Lung (tissue), 12 donors: ENCODE data around the gene RNF183. TPM values are rescaled to one million over a fixed set of nuclear protein-coding genes. Genes with fewer than 3 reads are reported as not detected.

Experiments used
- ATAC-seq: fragments of 200-7000 bp; cut with Tn5 transposase; one replicate; pipeline ENCODE4 v1.9.1; 2020; ENCODE audit warnings: moderate number of reproducible peaks; ENCODE audit not compliant: insufficient read depth, low FRiP score
- DNase-seq, 3 donors: peaks; one replicate each; pipeline ENCODE4 v3.0.0-alpha.2; 2013 to 2017
- H3K27ac ChIP-seq, 2 donors: one replicate each; pipeline ENCODE4 v1.5.1; 2013; ENCODE audit warnings: mild to moderate bottlenecking in 2 of 2, moderate library complexity in 2 of 2, control low read depth in 1 of 2, inconsistent platforms in 1 of 2, low read depth in 1 of 2, low read length in 1 of 2
- H3K27me3 ChIP-seq, 3 donors: one replicate each; pipeline ENCODE4 v1.5.1; 2013; ENCODE audit warnings: low read length in 2 of 3; ENCODE audit not compliant: control insufficient read depth in 3 of 3, insufficient read depth in 3 of 3
- H3K36me3 ChIP-seq, 4 donors: one replicate each; pipeline ENCODE4 v1.5.1; 2013; ENCODE audit warnings: low read length in 4 of 4, mild to moderate bottlenecking in 1 of 4, moderate library complexity in 1 of 4; ENCODE audit not compliant: control insufficient read depth in 4 of 4, insufficient read depth in 4 of 4
- H3K4me1 ChIP-seq, 5 donors: one replicate each; pipeline ENCODE4 v1.5.1; 2013; ENCODE audit warnings: low read length in 5 of 5, mild to moderate bottlenecking in 2 of 5, moderate library complexity in 1 of 5; ENCODE audit not compliant: control insufficient read depth in 5 of 5, insufficient read depth in 5 of 5
- H3K4me3 ChIP-seq: one replicate; pipeline ENCODE4 v1.5.1; 2013; ENCODE audit warnings: mild to moderate bottlenecking, control low read depth, moderate library complexity
- H3K9ac ChIP-seq, 2 donors: one replicate each; pipeline ENCODE4 v1.5.1; 2013; ENCODE audit warnings: low read length in 2 of 2, control low read depth in 1 of 2; ENCODE audit not compliant: insufficient read depth in 1 of 2
- H3K9me3 ChIP-seq, 4 donors: one replicate each; pipeline ENCODE4 v1.5.1; 2013; ENCODE audit warnings: low read length in 3 of 4, mild to moderate bottlenecking in 1 of 4, moderate library complexity in 1 of 4; ENCODE audit not compliant: control insufficient read depth in 4 of 4, insufficient read depth in 3 of 4
- CTCF ChIP-seq: IDR thresholded peaks from 2 replicates; pipeline ENCODE4 v1.5.1; 2012; ENCODE audit warnings: mild to moderate bottlenecking; ENCODE audit errors: control extremely low read depth, extremely low read depth
- WGBS, 2 donors: extraction: QIAGEN DNeasy Blood & Tissue Kit; methylation state at CpG; one replicate each; pipeline ENCODE4 v1.1.7; 2013; 5-methylcytosine and 5-hydroxymethylcytosine counted together
- polyA plus RNA-seq, 2 donors: library from polyadenylated mRNA; stranded (reverse); fragments of 200-250 nt; gene quantifications; one replicate each; pipeline ENCODE4 v1.2.1, GENCODE V29; 2013
- total RNA-seq, 2 donors: library from RNA; depleted of rRNA in 1 of 2; stranded (reverse); fragments of >200 nt in 1 of 2; gene quantifications; one replicate each; pipeline ENCODE4 v1.2.1, GENCODE V29; 2014 to 2021
- donor health status: control.
- donor health status: control.
- donor health status: Bipolar disorder and iron deficiency.
- donor health status: healthy.
- donor health status: DM: yes; HTN: yes; CAD: no.

The RNF183 gene
- total and polyA plus RNA-seq, 4 donors, result 0.12 to 1.1 (median 0.56) TPM

GRCh38 chr9:113267911-113268566, 35.1 kb downstream of the RNF183 start:
- H3K9ac ChIP-seq, result no peak overlapping the region
- H3K27ac ChIP-seq, result no peak overlapping the region
- WGBS, 2 donors, result 90 to 91% methylated on average over 4 of the region's 4 CpGs
- H3K4me1 ChIP-seq, result no peaks in the 10 kb centered on the region
- peaks cover 18 to 42% (median 27%) of the 10 kb centered on the region in 4 donors for H3K36me3 ChIP-seq
- ATAC-seq (no peak), DNase-seq (no peak)
- TF ChIP-seq CTCF, result no peak
- H3K27me3 ChIP-seq, result no peaks in the 10 kb centered on the region
- H3K9me3 ChIP-seq, result no peaks in the 10 kb centered on the region
- no peak overlapping the region for H3K4me3 ChIP-seq

DNA sequence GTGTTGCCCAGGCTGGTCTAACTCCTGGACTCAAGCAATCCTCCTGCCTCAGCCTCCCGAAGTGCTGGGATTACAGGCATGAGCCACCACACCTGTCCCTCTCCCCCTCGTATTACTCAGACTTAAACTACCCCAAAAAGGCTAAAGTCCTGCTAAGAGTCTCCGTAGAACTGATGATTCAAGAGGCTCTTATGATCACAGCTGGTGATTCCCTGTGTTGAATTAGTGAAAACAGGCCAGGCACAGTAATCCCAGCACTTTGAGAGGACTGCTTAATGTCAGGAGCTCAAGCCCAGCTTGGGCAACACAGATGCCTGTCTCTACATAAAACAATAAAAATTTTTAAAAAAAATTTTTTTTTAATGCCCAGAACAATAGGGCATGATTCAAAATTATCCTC, 37.0 kb downstream of the RNF183 start:
- H3K9me3 ChIP-seq, result no peaks in the 10 kb centered on the region
- no peak for TF ChIP-seq CTCF
- no peak overlapping the region for H3K9ac ChIP-seq
- no peak overlapping the region for H3K27ac ChIP-seq
- H3K27me3 ChIP-seq, result no peaks in the 10 kb centered on the region
- ATAC-seq (no peak), DNase-seq (no peak)
- no peaks in the 10 kb centered on the region for H3K4me1 ChIP-seq
- 91 to 98% methylated on average over 3 of the region's 3 CpGs for WGBS, 2 donors
- no peak overlapping the region for H3K4me3 ChIP-seq
- H3K36me3 ChIP-seq, result peaks cover 14 to 28% (median 17%) of the 10 kb centered on the region in 4 donors

DNA sequence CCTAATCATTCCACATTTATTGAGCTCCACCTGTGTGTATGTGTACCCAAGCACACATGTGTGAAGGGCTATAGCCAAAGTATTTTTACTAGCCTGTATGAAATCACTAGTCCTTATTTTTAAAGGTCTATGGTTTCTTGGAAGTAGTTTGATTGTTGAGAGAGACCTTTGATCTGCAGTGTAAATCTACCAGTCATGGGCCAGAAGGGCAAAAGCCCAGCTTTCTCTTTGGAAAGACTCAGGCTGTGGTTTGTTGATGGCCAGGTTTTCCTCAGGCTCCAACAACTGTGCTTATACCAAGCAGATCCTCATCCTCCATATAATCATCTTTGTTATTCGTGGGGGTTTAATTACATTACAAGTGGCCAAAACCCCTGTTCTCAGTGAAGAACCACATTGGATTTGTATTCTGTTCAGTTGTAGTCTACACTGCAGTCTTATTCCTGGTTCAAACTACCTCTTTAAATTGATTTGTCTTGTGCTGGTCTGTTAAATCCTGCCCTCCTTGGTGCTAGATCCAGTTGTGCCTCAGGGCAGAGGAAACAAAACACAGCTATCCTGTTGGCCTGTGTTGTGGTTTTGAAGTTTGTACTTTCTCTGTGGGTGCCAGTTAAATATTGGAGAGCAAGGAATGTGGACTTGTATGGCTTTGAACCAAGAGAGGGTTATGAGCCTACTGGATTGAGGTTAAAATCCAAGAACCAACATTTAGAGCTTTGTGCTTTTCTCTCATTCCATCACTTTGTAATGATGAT, 41.1 kb downstream of the RNF183 start:
- no peaks in the 10 kb centered on the region for H3K9me3 ChIP-seq
- peaks cover 4 to 22% (median 14%) of the 10 kb centered on the region in 4 donors for H3K36me3 ChIP-seq
- WGBS, 2 donors, result 92 to 93% methylated on average over 1 of the region's 1 CpG
- no peak overlapping the region for H3K27ac ChIP-seq
- DNase-seq (no peak), ATAC-seq (no peak)
- no peak overlapping the region for H3K4me3 ChIP-seq
- H3K27me3 ChIP-seq, result no peaks in the 10 kb centered on the region
- TF ChIP-seq CTCF, result no peak
- peaks cover 0 to 3% (median 0%) of the 10 kb centered on the region in 5 donors for H3K4me1 ChIP-seq
- no peak overlapping the region for H3K9ac ChIP-seq
